ENCODE data around the gene SSTR3. TPM values are rescaled to one million over a fixed set of nuclear protein-coding genes. Genes with fewer than 3 reads are reported as not detected.

Gene SSTR3
- total and polyA plus RNA-seq, 8 donors = 0.32 to 8.7 (median 1.3) TPM

GRCh38 chr22:37177221-37177620, 35.1 kb downstream of the SSTR3 start:
- ATAC-seq (no peak), FAIRE-seq (no peak), DNase-seq (peak in 2 of 6 donors; percentile 27 to 30)
- Histone ChIP-seq H3K4me3 (no peak overlapping the region), H3K36me3 (no peaks in the 10 kb centered on the region), H3K4me1 (peaks cover 0 to 8% (median 0%) of the 10 kb centered on the region in 3 donors), H3K27me3 (no peaks in the 10 kb centered on the region), H3K9me3 (no peaks in the 10 kb centered on the region), H3K27ac (no peak overlapping the region)
- no peak for TF ChIP-seq CTCF (IDR thresholded peaks at IDR 0.05)
- intact Hi-C loops (cut with DNase I) = no loop called here
- 48 to 67% methylated on average over 5 of the region's 5 CpGs for WGBS, 2 donors

- ATAC-seq (peak in 3 of 4 donors; percentile 60 to 77 (median 72)), DNase-seq (peak in 3 of 6 donors; percentile 38 to 52 (median 48)), FAIRE-seq (no peak)
- no peak overlapping the region for H3K4me3 ChIP-seq
- no peak for TF ChIP-seq CTCF (IDR thresholded peaks at IDR 0.05)
- H3K27ac ChIP-seq = peak overlapping the region in 1 of 4 donors; percentile 0
- no peaks in the 10 kb centered on the region for H3K9me3 ChIP-seq
- no peaks in the 10 kb centered on the region for H3K27me3 ChIP-seq
- no peaks in the 10 kb centered on the region for H3K36me3 ChIP-seq
- WGBS, 2 donors = 58 to 68% methylated on average over 23 of the region's 23 CpGs
- H3K4me1 ChIP-seq = peaks cover 0 to 8% (median 0%) of the 10 kb centered on the region in 3 donors
- intact Hi-C loops (cut with DNase I) = no loop called here
Observed at GRCh38 chr22:37176464-37177061, 35.7 kb downstream of the SSTR3 start.

GRCh38 chr22:37175414-37176281, 36.6 kb downstream of the SSTR3 start:
- Histone ChIP-seq H3K4me3 (no peak overlapping the region), H3K27me3 (no peaks in the 10 kb centered on the region), H3K9me3 (no peaks in the 10 kb centered on the region), H3K27ac (peak overlapping the region in 1 of 4 donors; percentile 0), H3K4me1 (peaks cover 0 to 8% (median 0%) of the 10 kb centered on the region in 3 donors), H3K36me3 (no peaks in the 10 kb centered on the region)
- no peak for FAIRE-seq
- peak in 2 of 6 donors; percentile 23 to 43 for DNase-seq
- WGBS, 2 donors = 65 to 70% methylated on average over 18 of the region's 18 CpGs
- intact Hi-C loops (cut with DNase I) = no loop called here
- ATAC-seq = no peak
- no peak for TF ChIP-seq CTCF (IDR thresholded peaks at IDR 0.05)

- no peak for FAIRE-seq
Observed at GRCh38 chr22:37174964-37175363, 37.3 kb downstream of the SSTR3 start.

More at GRCh38 chr22:37174964-37175363, 37.3 kb downstream of the SSTR3 start:
- TF ChIP-seq CTCF (IDR thresholded peaks at IDR 0.05) = no peak
- intact Hi-C loops (cut with DNase I) = no loop called here
- DNase-seq = peak in 1 of 6 donors; percentile 21
- no peak for ATAC-seq
- 76 to 81% methylated on average over 9 of the region's 9 CpGs for WGBS, 2 donors
- H3K9me3 ChIP-seq = no peaks in the 10 kb centered on the region
- peaks cover 0 to 8% (median 0%) of the 10 kb centered on the region in 3 donors for H3K4me1 ChIP-seq
- H3K4me3 ChIP-seq = no peak overlapping the region
- H3K36me3 ChIP-seq = no peaks in the 10 kb centered on the region
- H3K27me3 ChIP-seq = no peaks in the 10 kb centered on the region
- H3K27ac ChIP-seq = no peak overlapping the region
